Measurements from ENCODE around the gene GPR108. TPM values are rescaled to one million over a fixed set of nuclear protein-coding genes. Genes with fewer than 3 reads are reported as not detected.

GPR108 gene
- total RNA-seq (2022) (48.9 and 53.6 TPM in 2 replicates), Bru-seq, nascent RNA (percentile 54 among the genes with signal in this experiment), BruChase-seq, experiment 1, labeled RNA remaining after a 2-hour chase (percentile 63 among the genes with signal in this experiment), BruChase-seq, experiment 2, labeled RNA remaining after a 6-hour chase (percentile 74 among the genes with signal in this experiment)
- long read RNA-seq, transcript GPR108-202 (18 exons, 2,009 nt): minor isoform, 7 of 119 reads
- long read RNA-seq, transcript GPR108-201 (18 exons, 2,057 nt): major isoform, 73 of 119 reads
- long read RNA-seq, partial matches to known transcripts: 5 of 119 reads
- long read RNA-seq, other reads (novel, unspliced or antisense): 34 of 119 reads

- no TSS peak for BruUV-seq (replicated peaks)
- CTCF ChIA-PET: interaction anchor here (0.5 to 2.3 kb wide), 7 partner anchors 8 to 221 kb away, joined by 3 to 29 read pairs (median 5); partner anchors contain the start of gene TNFSF9
- no peaks in the 10 kb centered on the region for H3K36me3 ChIP-seq (ENCODE audit: control insufficient read depth, insufficient read depth, low read length)
Observed at GRCh38 chr19:6737284-6737872, at the start of gene GPR108. Gene GPR108 (minus strand): TSS chr19:6737580. CDS start chr19:6737576, 4 bp downstream.

GRCh38 chr19:6779206-6779605 is 41.8 kb upstream of the GPR108 start:
- no peak for TF ChIP-seq CTCF (IDR thresholded peaks at IDR 0.05; ENCODE audit: insufficient read depth in 1 of 2, low read depth in 1 of 2, low read length in 1 of 2, severe bottlenecking in 1 of 2, unreplicated experiment in 1 of 2)
- H3K4me3 ChIP-seq (ENCODE audit: low read depth, low read length): no peak overlapping the region
- BruUV-seq (replicated peaks): no TSS peak
- H3K9me3 ChIP-seq: no peaks in the 10 kb centered on the region
- H3K4me1 ChIP-seq: no peaks in the 10 kb centered on the region
- Mint-ChIP-seq H3K27ac (ENCODE audit: unreplicated experiment) (no peak overlapping the region), H3K4me3 (ENCODE audit: unreplicated experiment) (no peak overlapping the region), H3K9me3 (ENCODE audit: unreplicated experiment) (peaks cover 16% of the 10 kb centered on the region), H3K27me3 (ENCODE audit: insufficient read depth, unreplicated experiment) (no peaks in the 10 kb centered on the region), H3K36me3 (ENCODE audit: insufficient read depth, unreplicated experiment) (no peaks in the 10 kb centered on the region), H3K4me1 (ENCODE audit: low read depth, unreplicated experiment) (no peaks in the 10 kb centered on the region)
- no peaks in the 10 kb centered on the region for H3K27me3 ChIP-seq (replicated peaks; ENCODE audit: control insufficient read depth, insufficient read depth, low read length)
- no peaks in the 10 kb centered on the region for H3K36me3 ChIP-seq (ENCODE audit: control insufficient read depth, insufficient read depth, low read length)
- ChIA-PET CTCF (interaction anchor here (0.7 kb wide), 1 partner anchor 117 kb away, joined by 3 read pairs; no protein-coding TSS in a partner anchor), POLR2A (no interaction called here)
- DNase-seq: no peak
- intact Hi-C loops (cut with micrococcal nuclease; ENCODE audit: unreplicated experiment): no loop called here

More at GRCh38 chr19:6737284-6737872, at the start of gene GPR108:
- Mint-ChIP-seq H3K36me3 (ENCODE audit: insufficient read depth, unreplicated experiment) (peaks cover 56% of the 10 kb centered on the region), H3K27me3 (ENCODE audit: insufficient read depth, unreplicated experiment) (no peaks in the 10 kb centered on the region), H3K27ac (ENCODE audit: unreplicated experiment) (peak within 1 kb of the TSS; percentile 99), H3K4me1 (ENCODE audit: low read depth, unreplicated experiment) (peaks cover 17% of the 10 kb centered on the region), H3K4me3 (ENCODE audit: unreplicated experiment) (peak within 1 kb of the TSS; percentile 78), H3K9me3 (ENCODE audit: unreplicated experiment) (no peaks in the 10 kb centered on the region)
- intact Hi-C loops (cut with micrococcal nuclease; ENCODE audit: unreplicated experiment): no loop called here
- Histone ChIP-seq H3K9me3 (no peaks in the 10 kb centered on the region), H3K4me3 (ENCODE audit: low read depth, low read length) (peak within 1 kb of the TSS; percentile 81), H3K4me1 (peaks cover 20% of the 10 kb centered on the region), H3K27me3 (replicated peaks; ENCODE audit: control insufficient read depth, insufficient read depth, low read length) (no peaks in the 10 kb centered on the region)
- DNase-seq: peak; percentile 99
- TF ChIP-seq CTCF (IDR thresholded peaks at IDR 0.05; ENCODE audit: insufficient read depth in 1 of 2, low read depth in 1 of 2, low read length in 1 of 2, severe bottlenecking in 1 of 2, unreplicated experiment in 1 of 2): no peak
- POLR2A ChIA-PET: interaction anchor here (0.9 to 1.9 kb wide), 3 partner anchors 11 to 29 kb away, joined by 3 to 27 read pairs (median 4); no protein-coding TSS in a partner anchor

- no peaks in the 10 kb centered on the region for H3K27me3 Mint-ChIP-seq (ENCODE audit: insufficient read depth, unreplicated experiment)
- no peak overlapping the region for H3K27ac Mint-ChIP-seq (ENCODE audit: unreplicated experiment)
- BruUV-seq (replicated peaks): no TSS peak
- Histone ChIP-seq H3K4me1 (no peaks in the 10 kb centered on the region), H3K9me3 (no peaks in the 10 kb centered on the region), H3K4me3 (ENCODE audit: low read depth, low read length) (no peak overlapping the region), H3K27me3 (replicated peaks; ENCODE audit: control insufficient read depth, insufficient read depth, low read length) (no peaks in the 10 kb centered on the region), H3K36me3 (ENCODE audit: control insufficient read depth, insufficient read depth, low read length) (no peaks in the 10 kb centered on the region)
- H3K36me3 Mint-ChIP-seq (ENCODE audit: insufficient read depth, unreplicated experiment): no peaks in the 10 kb centered on the region
- ChIA-PET POLR2A (no interaction called here), CTCF (no interaction called here)
- no peak for DNase-seq
- TF ChIP-seq CTCF (IDR thresholded peaks at IDR 0.05; ENCODE audit: insufficient read depth in 1 of 2, low read depth in 1 of 2, low read length in 1 of 2, severe bottlenecking in 1 of 2, unreplicated experiment in 1 of 2): no peak
- H3K9me3 Mint-ChIP-seq (ENCODE audit: unreplicated experiment): peaks cover 16% of the 10 kb centered on the region
- H3K4me1 Mint-ChIP-seq (ENCODE audit: low read depth, unreplicated experiment): no peaks in the 10 kb centered on the region
- intact Hi-C loops (cut with micrococcal nuclease; ENCODE audit: unreplicated experiment): no loop called here
- H3K4me3 Mint-ChIP-seq (ENCODE audit: unreplicated experiment): no peak overlapping the region
Observed at GRCh38 chr19:6778386-6778785, 41.0 kb upstream of the GPR108 start.

Data from Caco-2 (cell line).